Prostate gland (tissue), 2 donors: ENCODE results near the gene NUTF2. TPM values are rescaled to one million over a fixed set of nuclear protein-coding genes. Genes with fewer than 3 reads are reported as not detected.
"Not testable (repeated sequence)": the region's sequence is repeated elsewhere in the genome, so short reads cannot be mapped to it uniquely, and the experiment has no call there.

Experiments
- DNase-seq: peaks from one replicate; pipeline ENCODE4 v3.0.0-alpha.2; 2019; ENCODE audit warnings: low spot score
- H3K27ac ChIP-seq, 2 donors: fragments of 200-600 bp; sonication (generic); 2 replicates each; pipeline ENCODE4 v1.5.1; 2017 to 2019
- H3K27me3 ChIP-seq: fragments of 200-600 bp; sonication (generic); replicated peaks from 2 replicates; pipeline ENCODE4 v1.5.1; 2019; ENCODE audit not compliant: insufficient read depth
- H3K36me3 ChIP-seq, 2 donors: fragments of 200-600 bp; sonication (generic); 1 replicate in 1 of 2; 2 replicates in 1 of 2; pipeline versions ENCODE4 v1.5.1 to v1.8.1; 2017 to 2019
- H3K4me1 ChIP-seq: fragments of 200-600 bp; sonication (generic); replicated peaks from 2 replicates; pipeline ENCODE4 v1.5.1; 2019
- H3K4me3 ChIP-seq, 2 donors: fragments of 200-600 bp; sonication (generic); 2 replicates each; pipeline ENCODE4 v1.5.1; 2017 to 2019
- H3K9me3 ChIP-seq: fragments of 200-600 bp; sonication (generic); 2 replicates; pipeline ENCODE4 v1.5.1; 2017
- POLR2A ChIP-seq: fragments of 450-650 bp; IDR thresholded peaks from one replicate; pipeline ENCODE4 v1.6.1; 2016; ENCODE audit warnings: antibody characterized with exemption, mild to moderate bottlenecking
- POLR2AphosphoS5 ChIP-seq: sonication (generic); formaldehyde crosslinking; IDR thresholded peaks from one replicate; pipeline ENCODE4 v1.6.1; 2017; ENCODE audit warnings: antibody characterized with exemption
- WGBS: methylation state at CpG from one replicate; pipeline ENCODE4 v1.1.5; 2018; 5-methylcytosine and 5-hydroxymethylcytosine counted together
- intact Hi-C: fragments of 100-400 bp; cut with DNase I; formaldehyde crosslinking; loops from one replicate; pipeline ENCODE4 v1.14.2; 2022
- total RNA-seq, 2 donors: library from RNA; depleted of rRNA; stranded (reverse); fragments of >200 nt; gene quantifications; one replicate each; pipeline ENCODE4 v1.1.0, GENCODE V29; 2016
- TF ChIP-seq, protein P1 (sequence below), 4 experiments: fragments of 200-600 bp in 2 of 4; fragments of 450-650 bp in 2 of 4; sonication (generic) in 2 of 4; IDR thresholded peaks; 1 replicate in 3 of 4; 2 replicates in 1 of 4; pipeline ENCODE4 v1.5.1; 2016 to 2019; ENCODE audit warnings: antibody characterized with exemption in 4 of 4, mild to moderate bottlenecking in 2 of 4, moderate library complexity in 2 of 4

NUTF2 gene
- total RNA-seq, 2 donors from 2014 or later = 61.5 to 234 TPM

GRCh38 chr16:67825906-67826305, 20.8 kb upstream of the NUTF2 start:
- 92% methylated on average over 14 of the region's 14 CpGs for WGBS
- Histone ChIP-seq H3K4me3 (no peak overlapping the region), H3K36me3 (peaks cover 0 to 19% of the 10 kb centered on the region in 2 donors)

GRCh38 chr16:67828651-67829050, 18.1 kb upstream of the NUTF2 start:
- H3K36me3 ChIP-seq = peaks cover 7 to 28% of the 10 kb centered on the region in 2 donors

More at GRCh38 chr16:67825906-67826305, 20.8 kb upstream of the NUTF2 start:
- intact Hi-C loops = no loop called here
- Histone ChIP-seq H3K27ac (no peak overlapping the region), H3K9me3 (no peaks in the 10 kb centered on the region), H3K4me1 (no peaks in the 10 kb centered on the region), H3K27me3 (no peaks in the 10 kb centered on the region)
- TF ChIP-seq, protein P1, sequence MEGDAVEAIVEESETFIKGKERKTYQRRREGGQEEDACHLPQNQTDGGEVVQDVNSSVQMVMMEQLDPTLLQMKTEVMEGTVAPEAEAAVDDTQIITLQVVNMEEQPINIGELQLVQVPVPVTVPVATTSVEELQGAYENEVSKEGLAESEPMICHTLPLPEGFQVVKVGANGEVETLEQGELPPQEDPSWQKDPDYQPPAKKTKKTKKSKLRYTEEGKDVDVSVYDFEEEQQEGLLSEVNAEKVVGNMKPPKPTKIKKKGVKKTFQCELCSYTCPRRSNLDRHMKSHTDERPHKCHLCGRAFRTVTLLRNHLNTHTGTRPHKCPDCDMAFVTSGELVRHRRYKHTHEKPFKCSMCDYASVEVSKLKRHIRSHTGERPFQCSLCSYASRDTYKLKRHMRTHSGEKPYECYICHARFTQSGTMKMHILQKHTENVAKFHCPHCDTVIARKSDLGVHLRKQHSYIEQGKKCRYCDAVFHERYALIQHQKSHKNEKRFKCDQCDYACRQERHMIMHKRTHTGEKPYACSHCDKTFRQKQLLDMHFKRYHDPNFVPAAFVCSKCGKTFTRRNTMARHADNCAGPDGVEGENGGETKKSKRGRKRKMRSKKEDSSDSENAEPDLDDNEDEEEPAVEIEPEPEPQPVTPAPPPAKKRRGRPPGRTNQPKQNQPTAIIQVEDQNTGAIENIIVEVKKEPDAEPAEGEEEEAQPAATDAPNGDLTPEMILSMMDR (IDR thresholded peaks at IDR 0.05) = no peak
- TF ChIP-seq POLR2AphosphoS5 = no peak
- no peak for TF ChIP-seq POLR2A
- DNase-seq = no peak

GRCh38 chr16:67833030-67833414, 13.7 kb upstream of the NUTF2 start:
- H3K4me1 ChIP-seq = peaks cover 4% of the 10 kb centered on the region
- no peaks in the 10 kb centered on the region for H3K9me3 ChIP-seq
- intact Hi-C loops = no loop called here
- peak overlapping the region; percentile 70 to 77 for H3K4me3 ChIP-seq
- no peaks in the 10 kb centered on the region for H3K27me3 ChIP-seq
- peaks cover 7 to 28% of the 10 kb centered on the region in 2 donors for H3K36me3 ChIP-seq
- WGBS = 0% methylated on average over 3 of the region's 3 CpGs
- no peak for DNase-seq
- TF ChIP-seq POLR2A (no peak), POLR2AphosphoS5 (no peak)
- TF ChIP-seq, protein P1 (IDR thresholded peaks at IDR 0.05) = no peak
- peak overlapping the region; percentile 41 to 60 for H3K27ac ChIP-seq

More at GRCh38 chr16:67828651-67829050, 18.1 kb upstream of the NUTF2 start:
- TF ChIP-seq, protein P1 (IDR thresholded peaks at IDR 0.05) = no peak
- no peak for TF ChIP-seq POLR2A
- TF ChIP-seq POLR2AphosphoS5 = no peak
- WGBS = 97% methylated on average over 4 of the region's 4 CpGs
- DNase-seq = no peak
- intact Hi-C loops = no loop called here
- Histone ChIP-seq H3K4me1 (peaks cover 4% of the 10 kb centered on the region), H3K27ac (no peak overlapping the region), H3K4me3 (no peak overlapping the region), H3K9me3 (no peaks in the 10 kb centered on the region), H3K27me3 (no peaks in the 10 kb centered on the region)

GRCh38 chr16:67833415-67834241, 13.1 kb upstream of the NUTF2 start:
- Histone ChIP-seq H3K27me3 (no peaks in the 10 kb centered on the region), H3K4me3 (peak overlapping the region; percentile 70 to 77), H3K4me1 (peaks cover 4% of the 10 kb centered on the region), H3K36me3 (peaks cover 7 to 28% of the 10 kb centered on the region in 2 donors), H3K9me3 (no peaks in the 10 kb centered on the region), H3K27ac (peak overlapping the region; percentile 41 to 60)
- peak; percentile 88 for DNase-seq
- intact Hi-C loops = no loop called here
- TF ChIP-seq POLR2AphosphoS5 (peak; percentile 94), POLR2A (peak; percentile 74)
- TF ChIP-seq, protein P1 (IDR thresholded peaks at IDR 0.05) = no peak
- WGBS = under 1% methylated on average over 49 of the region's 49 CpGs

GRCh38 chr16:67834242-67834614, 12.5 kb upstream of the NUTF2 start:
- TF ChIP-seq, protein P1 (IDR thresholded peaks at IDR 0.05) = no peak
- TF ChIP-seq POLR2AphosphoS5 = no peak
- no peak for TF ChIP-seq POLR2A

GRCh38 chr16:67837190-67837589, 9.5 kb upstream of the NUTF2 start:
- H3K36me3 ChIP-seq, H3K27me3 ChIP-seq, H3K9me3 ChIP-seq, H3K4me1 ChIP-seq, DNase-seq, H3K4me3 ChIP-seq, H3K27ac ChIP-seq, intact Hi-C loops: not testable (repeated sequence)
- WGBS = 91% methylated on average over 10 of the region's 10 CpGs

More at GRCh38 chr16:67834242-67834614, 12.5 kb upstream of the NUTF2 start:
- intact Hi-C loops = no loop called here
- H3K4me3 ChIP-seq = peak overlapping the region; percentile 70 to 77
- H3K27ac ChIP-seq = no peak overlapping the region
- H3K27me3 ChIP-seq = no peaks in the 10 kb centered on the region
- DNase-seq = no peak
- H3K9me3 ChIP-seq = no peaks in the 10 kb centered on the region
- WGBS = 77% methylated on average over 10 of the region's 10 CpGs
- H3K36me3 ChIP-seq = peaks cover 7 to 23% of the 10 kb centered on the region in 2 donors
- peaks cover 4% of the 10 kb centered on the region for H3K4me1 ChIP-seq
